NCI-H2081 treated with DMSO at 0.1 percent for 48 hours (cell line): ENCODE results near the gene OTOP3.

Experiments used
- DNase-seq: peaks from one replicate; lab custom pipeline; 2025; lab: John Stamatoyannopoulos, UW

Gene OTOP3

GRCh38 chr17:74941128-74941725 is 5.5 kb downstream of the OTOP3 start:
- DNase-seq, result no peak

DNA sequence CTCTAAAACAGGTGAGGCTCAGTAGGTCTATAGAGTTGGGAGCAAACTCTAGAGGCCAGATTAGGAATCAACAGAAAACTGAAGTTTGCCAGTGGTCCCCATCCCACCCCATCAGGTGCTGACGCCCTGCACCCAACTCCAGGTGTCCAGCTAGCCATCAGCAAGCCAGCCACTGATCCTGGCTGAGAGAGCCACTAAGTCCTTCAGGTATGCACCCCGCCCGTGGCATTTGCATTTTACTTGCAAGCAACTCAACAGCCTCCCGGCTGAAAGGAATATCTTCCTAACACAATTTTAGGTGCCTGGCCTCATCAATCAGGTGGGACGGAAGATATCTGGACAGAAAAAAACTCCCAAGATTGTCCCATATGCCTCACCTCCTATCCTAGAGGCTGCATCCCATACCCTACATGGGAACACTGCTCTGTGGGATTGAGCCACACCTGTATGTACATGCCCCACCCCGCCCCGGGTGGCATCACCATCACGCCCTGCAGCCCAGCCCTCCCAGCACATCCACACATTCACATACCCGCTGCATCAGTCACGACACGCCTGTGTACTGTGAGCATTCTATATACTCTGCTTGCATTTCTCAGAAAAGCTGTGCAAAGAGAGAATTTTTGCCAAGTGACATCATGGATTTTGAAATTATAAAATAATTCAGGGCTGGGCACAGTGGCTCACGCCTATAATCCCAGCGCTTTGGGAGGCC is 8.3 kb downstream of the OTOP3 start:
- no peak for DNase-seq

GRCh38 chr17:74945543-74945942 is 9.8 kb downstream of the OTOP3 start:
- no peak for DNase-seq

DNA sequence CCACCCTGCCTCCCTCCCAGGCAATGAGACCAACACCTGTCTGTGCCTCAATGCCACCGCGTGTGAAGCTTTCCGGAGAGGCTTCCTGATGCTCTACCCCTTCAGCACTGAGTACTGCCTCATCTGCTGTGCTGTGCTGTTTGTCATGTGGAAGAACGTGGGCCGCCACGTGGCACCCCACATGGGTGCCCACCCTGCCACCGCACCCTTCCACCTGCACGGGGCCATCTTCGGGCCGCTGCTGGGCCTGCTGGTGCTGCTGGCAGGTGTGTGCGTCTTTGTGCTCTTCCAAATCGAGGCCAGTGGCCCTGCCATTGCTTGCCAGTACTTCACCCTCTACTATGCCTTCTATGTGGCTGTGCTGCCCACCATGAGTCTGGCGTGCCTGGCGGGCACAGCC is 10.9 kb downstream of the OTOP3 start:
- no peak for DNase-seq

DNA sequence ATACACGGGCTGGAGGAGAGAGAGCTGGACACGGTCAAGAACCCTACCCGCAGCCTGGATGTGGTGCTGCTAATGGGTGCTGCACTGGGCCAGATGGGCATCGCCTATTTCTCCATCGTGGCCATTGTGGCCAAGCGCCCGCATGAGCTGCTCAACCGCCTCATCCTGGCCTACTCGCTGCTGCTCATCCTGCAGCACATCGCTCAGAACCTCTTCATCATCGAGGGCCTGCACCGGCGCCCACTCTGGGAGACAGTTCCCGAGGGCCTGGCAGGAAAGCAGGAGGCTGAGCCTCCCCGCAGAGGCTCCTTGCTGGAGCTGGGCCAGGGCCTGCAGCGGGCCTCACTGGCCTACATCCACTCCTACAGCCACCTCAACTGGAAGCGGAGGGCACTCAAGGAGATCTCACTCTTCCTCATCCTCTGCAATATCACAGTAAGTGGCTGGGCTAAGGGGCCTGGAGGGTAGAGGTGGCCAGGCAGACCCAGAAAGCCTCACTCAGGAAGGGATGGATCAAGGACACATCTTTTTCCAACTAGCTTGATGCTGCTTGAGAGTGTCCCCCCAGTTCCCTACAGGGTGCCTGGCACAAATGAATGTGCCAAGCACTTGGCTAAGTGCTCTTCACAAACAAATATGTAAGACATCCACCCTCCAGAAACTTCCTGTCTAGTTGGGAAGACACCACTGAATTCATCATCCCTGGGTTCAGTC is 11.5 kb downstream of the OTOP3 start:
- no peak for DNase-seq

GRCh38 chr17:74949455-74950115 is 13.9 kb downstream of the OTOP3 start:
- DNase-seq, result no peak

DNA sequence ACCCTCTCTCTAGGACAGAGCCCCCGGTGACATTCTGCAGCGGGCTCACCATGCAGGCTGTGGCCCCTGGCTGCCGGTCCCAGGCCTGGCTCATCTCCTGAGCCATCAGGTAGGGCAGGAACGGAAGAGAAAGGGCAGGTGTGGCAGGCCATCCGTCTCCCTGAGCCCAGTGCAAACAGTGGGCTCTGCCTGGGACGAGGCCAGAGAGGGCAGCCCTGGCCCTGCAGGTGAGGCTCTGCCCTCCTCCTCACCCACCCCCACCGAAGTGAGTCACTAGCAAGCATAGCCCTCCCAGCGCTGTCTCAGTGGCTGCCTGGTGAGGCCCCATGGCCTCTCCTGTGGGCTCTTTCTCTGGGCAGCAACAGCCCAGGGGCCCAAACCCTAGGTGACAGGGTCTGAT is 14.5 kb downstream of the OTOP3 start:
- no peak for DNase-seq

DNA sequence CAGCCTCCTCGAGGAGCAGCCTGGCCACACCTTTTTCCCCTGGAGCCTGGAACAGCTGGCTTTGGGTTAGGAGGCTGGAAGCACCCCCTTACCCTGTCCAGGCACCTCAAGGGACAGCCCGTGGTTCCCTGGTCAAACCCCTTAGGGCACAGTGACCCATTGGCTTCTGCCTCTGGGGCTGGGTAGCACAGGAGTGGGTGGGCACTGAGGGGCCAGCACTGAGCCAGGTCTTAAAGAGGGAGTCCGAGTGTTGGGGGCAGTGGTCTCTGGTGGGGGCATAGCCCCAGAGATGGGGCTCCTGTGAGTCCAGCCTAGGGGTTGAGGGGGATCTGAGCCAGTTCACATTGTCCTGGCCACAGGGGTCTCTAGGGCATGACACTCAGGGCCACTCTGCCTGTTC is 15.4 kb downstream of the OTOP3 start:
- DNase-seq, result no peak

DNA sequence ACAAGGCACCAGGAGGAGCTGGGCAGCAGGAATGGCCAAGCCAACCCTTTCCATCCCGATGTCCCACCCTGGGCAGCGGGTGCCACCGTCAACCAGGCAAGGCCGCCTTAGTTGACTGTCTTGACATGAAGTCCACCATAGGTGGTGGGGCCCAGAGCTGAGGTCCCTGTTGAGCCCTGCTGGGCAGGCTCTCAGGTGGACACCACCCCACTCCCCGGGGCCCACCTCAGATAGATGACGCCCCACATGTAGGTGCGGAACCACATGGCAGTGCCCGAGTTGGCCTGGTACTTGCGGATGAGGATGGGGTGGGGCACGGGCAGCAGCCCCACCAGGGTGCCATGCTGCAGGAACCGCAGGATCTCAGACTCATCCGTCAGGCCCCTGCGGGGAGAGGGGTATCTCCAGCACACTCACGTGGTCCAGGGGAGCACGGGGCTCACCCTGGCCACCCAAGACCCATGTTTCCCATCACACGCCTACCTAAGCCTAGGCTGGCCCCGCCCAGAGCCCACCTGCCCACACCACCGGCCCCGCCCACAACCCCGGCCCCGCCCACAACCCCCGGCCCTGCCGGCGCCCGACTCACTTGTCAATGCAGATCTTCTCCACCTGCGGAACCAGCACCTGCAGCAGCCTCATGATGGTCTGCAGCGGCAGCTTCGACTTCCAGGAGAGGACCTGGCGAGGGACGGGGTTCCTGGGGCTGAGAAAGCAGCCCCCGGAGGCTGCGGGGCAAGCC is 16.2 kb downstream of the OTOP3 start:
- DNase-seq, result no peak

DNA sequence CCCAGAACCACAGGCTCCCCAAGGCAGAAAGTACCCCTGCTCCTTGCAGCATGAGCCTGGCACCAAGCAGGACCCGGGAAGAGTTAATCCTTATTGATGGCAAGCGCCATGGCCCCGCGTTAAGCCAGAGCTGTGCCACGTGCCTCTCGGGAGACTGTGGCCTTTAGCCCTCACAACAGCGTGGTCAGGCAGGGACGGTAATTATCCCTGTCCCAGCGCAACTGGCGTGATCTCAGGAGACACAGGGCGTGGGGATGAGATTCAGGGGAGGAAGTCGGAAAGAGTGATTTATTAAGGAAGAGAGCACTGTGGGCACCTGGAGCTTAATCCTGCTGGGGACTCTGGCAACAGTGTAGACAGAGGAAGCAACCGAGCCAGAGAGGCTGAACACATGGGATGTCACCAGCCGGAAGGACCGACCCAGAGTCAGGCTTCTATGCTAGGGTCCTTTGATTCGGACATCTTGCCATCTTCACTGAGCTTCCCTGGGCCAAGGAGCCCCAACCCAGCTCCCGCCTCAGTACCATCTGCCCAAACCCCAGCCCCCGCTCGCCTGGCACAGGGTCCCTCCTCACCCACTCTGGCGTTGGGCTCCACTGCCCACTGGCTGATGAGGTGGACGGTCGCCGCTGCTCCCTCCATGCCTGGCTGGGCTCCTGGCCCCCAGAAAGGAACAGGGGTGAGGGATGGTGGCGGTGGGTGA is 16.9 kb downstream of the OTOP3 start:
- DNase-seq, result no peak

GRCh38 chr17:74953134-74953687 is 17.5 kb downstream of the OTOP3 start:
- DNase-seq, result no peak

DNA sequence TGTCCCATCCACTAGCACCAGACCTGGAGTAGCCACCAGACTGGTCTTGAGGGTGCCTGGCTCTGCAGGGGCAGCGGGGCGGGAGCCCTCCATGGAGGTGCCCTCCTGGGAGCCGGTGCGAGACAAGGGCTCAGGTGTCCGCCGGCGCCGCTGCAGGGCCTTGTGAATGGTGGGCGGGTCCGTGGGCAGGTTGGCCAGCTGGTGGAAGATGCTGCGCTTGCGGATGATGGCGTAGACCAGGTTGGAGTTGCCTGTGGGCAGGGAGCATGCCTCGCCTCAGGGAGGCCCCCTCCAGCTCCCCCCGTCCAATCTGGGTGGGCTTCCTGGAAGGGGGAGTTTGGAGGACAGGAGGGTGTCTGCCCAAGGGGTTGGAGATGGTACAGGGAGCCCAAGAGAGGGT is 18.4 kb downstream of the OTOP3 start:
- no peak for DNase-seq

DNA sequence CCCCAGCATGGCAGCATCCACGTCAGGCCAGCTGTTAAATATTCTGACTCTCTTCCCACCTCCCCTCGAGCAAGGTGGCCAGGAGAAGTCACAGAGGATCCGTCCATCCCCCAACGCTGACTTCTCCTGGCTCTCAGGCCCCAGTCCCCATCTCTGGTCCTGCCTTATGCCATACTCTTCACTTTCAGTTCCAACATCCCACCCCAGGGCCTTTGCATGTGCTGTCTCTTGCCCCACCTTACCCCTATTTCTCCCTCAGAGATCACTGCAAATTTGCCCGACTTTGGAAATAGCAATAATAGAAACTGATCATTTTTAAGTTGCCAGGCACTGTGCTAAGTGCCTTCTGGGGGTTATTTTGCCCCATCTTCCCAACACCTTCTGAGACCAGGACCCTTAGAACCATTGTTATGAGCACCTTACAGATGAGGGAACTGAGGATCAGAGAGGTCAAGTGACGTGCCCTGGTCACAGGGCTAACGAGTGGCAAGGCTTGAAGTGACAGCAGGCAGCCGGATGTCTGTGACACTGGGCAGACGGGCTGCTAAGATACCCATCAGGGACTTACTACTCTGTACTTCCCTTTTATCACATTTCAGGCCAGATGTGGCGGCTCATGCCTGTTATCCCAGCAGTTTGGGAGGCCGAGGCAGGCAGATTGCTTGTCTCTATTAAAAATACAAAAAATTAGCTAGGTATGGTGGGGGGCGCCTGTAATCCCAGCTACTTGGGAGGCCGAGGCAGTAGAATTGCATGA is 19.1 kb downstream of the OTOP3 start:
- no peak for DNase-seq

GRCh38 chr17:74956093-74956492 is 20.4 kb downstream of the OTOP3 start:
- DNase-seq, result no peak

DNA sequence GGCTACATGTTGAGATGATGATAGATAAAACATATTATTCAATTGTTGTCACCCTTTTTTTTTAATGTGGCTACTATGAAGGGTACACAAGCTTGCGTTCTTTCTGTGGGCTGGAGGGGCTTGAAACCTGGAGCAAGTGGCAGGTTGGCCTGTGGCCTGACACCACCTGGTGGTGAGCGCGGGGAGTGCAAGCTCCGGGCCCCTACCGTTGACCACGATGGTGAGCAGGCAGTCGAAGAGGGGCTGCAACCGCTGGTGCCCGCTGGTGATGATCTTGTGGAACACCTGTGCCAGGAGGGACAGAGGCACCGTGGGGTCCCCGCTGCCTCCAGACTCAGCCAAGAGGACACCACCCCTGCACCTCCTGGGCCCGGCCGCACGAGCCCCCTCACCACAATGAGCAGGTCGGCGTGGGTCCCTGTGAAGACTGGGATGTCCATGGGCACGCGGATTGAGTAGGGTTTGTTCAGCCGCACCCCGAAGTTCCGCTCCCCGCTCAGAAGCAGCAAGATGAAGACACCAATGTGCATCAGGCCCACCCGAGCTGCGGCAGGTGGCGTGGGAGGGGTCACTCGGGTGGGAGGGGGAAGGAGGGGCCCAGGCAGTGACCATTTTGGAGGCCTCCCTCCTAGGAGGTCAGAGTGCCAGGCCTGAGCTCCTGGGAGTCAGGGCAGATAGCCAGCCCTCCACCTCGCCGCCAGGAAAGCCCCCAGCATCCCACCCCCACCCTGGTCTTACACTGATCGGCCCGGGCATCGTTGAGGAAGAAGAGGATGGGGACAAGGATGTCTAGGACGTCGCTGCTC is 22.4 kb downstream of the OTOP3 start:
- no peak for DNase-seq

GRCh38 chr17:74959826-74960515 is 24.3 kb downstream of the OTOP3 start:
- no peak for DNase-seq

- DNase-seq, result no peak
Measured at GRCh38 chr17:74960570-74961342, 25.1 kb downstream of the OTOP3 start.

DNA sequence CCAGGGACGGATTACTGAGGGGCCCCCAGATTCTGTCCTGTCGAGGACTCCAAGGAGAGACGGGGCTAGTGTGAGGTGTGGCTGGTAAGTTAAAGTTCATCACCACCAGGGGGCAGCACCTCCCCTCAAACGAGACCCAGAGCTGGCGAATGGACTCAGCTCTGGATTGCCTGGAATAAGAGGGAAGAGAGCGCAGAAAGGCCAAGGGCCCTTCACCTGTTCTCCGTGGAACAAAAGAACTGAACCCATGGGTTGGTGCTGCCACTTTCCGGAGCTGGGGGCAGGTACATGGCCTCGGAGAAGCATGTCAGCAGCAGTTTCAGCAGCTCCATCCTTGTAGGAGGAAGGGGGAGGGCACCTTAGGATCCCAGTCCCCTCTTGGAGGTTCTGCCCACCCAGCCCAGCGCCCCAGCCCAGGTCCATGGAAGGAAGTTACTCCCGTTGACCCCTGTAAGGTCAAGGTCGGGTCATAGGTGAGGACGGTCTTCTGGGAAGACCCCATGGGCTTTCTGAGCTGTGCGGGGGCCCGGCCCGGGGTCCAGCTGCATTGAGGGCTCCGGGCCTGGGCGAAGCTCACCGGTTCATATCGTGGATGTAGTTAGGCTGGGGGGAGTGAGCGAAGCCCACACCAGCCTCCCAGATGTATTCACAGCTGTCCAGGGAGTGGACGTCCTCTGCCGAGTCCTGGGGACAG is 26.1 kb downstream of the OTOP3 start:
- DNase-seq, result peak; percentile 23
